Measurements from ENCODE around the gene SH3RF1. TPM values are rescaled to one million over a fixed set of nuclear protein-coding genes. Genes with fewer than 3 reads are reported as not detected.
A peak's percentile ranks its signal among the peaks of the same experiment; 100 is the strongest.

Gene SH3RF1
- total and polyA plus RNA-seq, 11 donors: 1.7 to 17.2 (median 8.9) TPM

GRCh38 chr4:169309326-169309967 is 38.7 kb upstream of the SH3RF1 start:
- Histone ChIP-seq H3K4me1 (peaks cover 0 to 17% (median 6%) of the 10 kb centered on the region in 12 donors), H3K36me3 (no peaks in the 10 kb centered on the region), H3K27ac (no peak overlapping the region), H3K4me3 (no peak overlapping the region), H3K9me3 (no peaks in the 10 kb centered on the region), H3K27me3 (no peaks in the 10 kb centered on the region)
- intact Hi-C loops (cut with DNase I): loop anchor here in 2 of 10 donors (5.0 kb wide), 1 partner anchor 37 kb away; the partner anchor contains the start of gene SH3RF1 (in 2 of the 2)
- TF ChIP-seq CTCF (IDR thresholded peaks at IDR 0.05): no peak
- TF ChIP-seq POLR2A (IDR thresholded peaks at IDR 0.05): no peak
- DNase-seq (no peak), ATAC-seq (no peak)
- 88 to 92% (median 90%) methylated on average over 12 of the region's 12 CpGs for WGBS, 4 donors

GRCh38 chr4:169307576-169307975 is 36.8 kb upstream of the SH3RF1 start:
- peaks cover 0 to 16% (median 5%) of the 10 kb centered on the region in 12 donors for H3K4me1 ChIP-seq
- ATAC-seq (no peak), DNase-seq (no peak)
- H3K9me3 ChIP-seq: no peaks in the 10 kb centered on the region
- H3K4me3 ChIP-seq: no peak overlapping the region
- 77 to 83% (median 80%) methylated on average over 2 of the region's 2 CpGs for WGBS, 4 donors
- H3K36me3 ChIP-seq: no peaks in the 10 kb centered on the region
- H3K27me3 ChIP-seq: no peaks in the 10 kb centered on the region
- intact Hi-C loops (cut with DNase I): loop anchor here in 2 of 10 donors (5.0 kb wide), 1 partner anchor 35 kb away; the partner anchor contains the start of gene SH3RF1 (in 2 of the 2)
- no peak overlapping the region for H3K27ac ChIP-seq
- TF ChIP-seq CTCF (IDR thresholded peaks at IDR 0.05) (no peak), POLR2A (IDR thresholded peaks at IDR 0.05) (no peak)

- peak in 2 of 5 donors; percentile 23 to 26 for DNase-seq
- TF ChIP-seq POLR2A (IDR thresholded peaks at IDR 0.05): no peak
- TF ChIP-seq CTCF (IDR thresholded peaks at IDR 0.05): no peak
- WGBS, 4 donors: 31 to 57% (median 55%) methylated on average over 2 of the region's 2 CpGs
- intact Hi-C loops (cut with DNase I): loop anchor here in 2 of 10 donors (5.0 kb wide), 1 partner anchor 33 kb away; the partner anchor contains the start of gene SH3RF1 (in 2 of the 2)
- Histone ChIP-seq H3K27me3 (no peaks in the 10 kb centered on the region), H3K36me3 (no peaks in the 10 kb centered on the region), H3K9me3 (no peaks in the 10 kb centered on the region), H3K4me1 (peaks cover 0 to 12% (median 5%) of the 10 kb centered on the region in 12 donors), H3K4me3 (no peak overlapping the region), H3K27ac (peak overlapping the region in 6 of 12 donors; percentile 18 to 69 (median 59))
- ATAC-seq: peak; percentile 64 to 92 (median 80)
Observed at GRCh38 chr4:169305651-169306050, 34.9 kb upstream of the SH3RF1 start.

GRCh38 chr4:169305173-169305572 is 34.4 kb upstream of the SH3RF1 start:
- peak overlapping the region in 6 of 12 donors; percentile 18 to 69 (median 59) for H3K27ac ChIP-seq
- ATAC-seq (no peak), DNase-seq (no peak)
- no peaks in the 10 kb centered on the region for H3K27me3 ChIP-seq
- peaks cover 0 to 12% (median 5%) of the 10 kb centered on the region in 12 donors for H3K4me1 ChIP-seq
- intact Hi-C loops (cut with DNase I): loop anchor here in 2 of 10 donors (5.0 kb wide), 1 partner anchor 33 kb away; the partner anchor contains the start of gene SH3RF1 (in 2 of the 2)
- no peak overlapping the region for H3K4me3 ChIP-seq
- WGBS, 4 donors: 0% methylated on average over 1 of the region's 1 CpG
- no peaks in the 10 kb centered on the region for H3K9me3 ChIP-seq
- TF ChIP-seq POLR2A (IDR thresholded peaks at IDR 0.05) (no peak), CTCF (IDR thresholded peaks at IDR 0.05) (no peak)
- H3K36me3 ChIP-seq: no peaks in the 10 kb centered on the region
